SK-N-MC (cell line): ENCODE data around the gene ITGB3BP.
"Not testable (repeated sequence)": the region's sequence is repeated elsewhere in the genome, so short reads cannot be mapped to it uniquely, and the experiment has no call there.

ENCODE experiments used
- EZH2 ChIP-seq: fragments of 200-600 bp; sonication (generic); IDR thresholded peaks from one replicate; pipeline ENCODE4 v1.6.1; 2017; ENCODE audit warnings: antibody characterized with exemption
- FOXP2 ChIP-seq: optimal IDR thresholded peaks from 2 replicates; pipeline ENCODE3; 2011; ENCODE audit warnings: mild to moderate bottlenecking, moderate library complexity; ENCODE audit not compliant: insufficient read depth; ENCODE audit errors: extremely low read length, control extremely low read depth
- POLR2AphosphoS5 ChIP-seq: IDR thresholded peaks from 2 replicates; pipeline ENCODE4 v1.6.1; 2012; ENCODE audit warnings: mild to moderate bottlenecking, low read depth, low read length, borderline replicate concordance

GRCh38 chr1:63420746-63421145, 102.3 kb downstream of the ITGB3BP start:
- not testable (repeated sequence) for TF ChIP-seq EZH2, POLR2AphosphoS5, FOXP2
